CD14-positive monocyte (primary cell): ENCODE results near the gene TLR4. TPM values are rescaled to one million over a fixed set of nuclear protein-coding genes. Genes with fewer than 3 reads are reported as not detected.

Source experiments
- DNase-seq, 3 donors: peaks; one replicate each; pipeline ENCODE4 v3.0.0-alpha.2; 2011 to 2022
- H2AFZ ChIP-seq: 2 replicates; pipeline ENCODE4 v1.6.0; 2012; ENCODE audit warnings: mild to moderate bottlenecking, low read depth, low read length, inconsistent platforms; ENCODE audit not compliant: insufficient read depth, poor library complexity, severe bottlenecking
- H3K27ac ChIP-seq, 2 donors: 1 replicate in 1 of 2; 2 replicates in 1 of 2; pipeline ENCODE4 v1.5.1; 2012 to 2013; ENCODE audit warnings: low read length in 2 of 2, control low read depth in 1 of 2, inconsistent platforms in 1 of 2, low read depth in 1 of 2, mild to moderate bottlenecking in 1 of 2
- H3K27me3 ChIP-seq, 2 donors: one replicate each; pipeline versions ENCODE4 v1.6.0 to v1.6.1; 2011 to 2013; ENCODE audit warnings: low read length in 2 of 2; ENCODE audit not compliant: control insufficient read depth in 2 of 2, insufficient read depth in 2 of 2
- H3K36me3 ChIP-seq, 2 donors: replicated peaks in 1 of 2; 1 replicate in 1 of 2; 2 replicates in 1 of 2; pipeline versions ENCODE4 v1.5.1 to v1.6.1; 2012 to 2013; ENCODE audit warnings: low read length in 2 of 2, control low read depth in 1 of 2, inconsistent platforms in 1 of 2, mild to moderate bottlenecking in 1 of 2; ENCODE audit not compliant: insufficient read depth in 2 of 2, control insufficient read depth in 1 of 2
- H3K4me1 ChIP-seq, 2 donors: 1 replicate in 1 of 2; 2 replicates in 1 of 2; pipeline versions ENCODE4 v1.5.1 to v1.6.1; 2012 to 2013; ENCODE audit warnings: low read length in 2 of 2, control low read depth in 1 of 2, inconsistent platforms in 1 of 2, mild to moderate bottlenecking in 1 of 2, moderate library complexity in 1 of 2; ENCODE audit not compliant: insufficient read depth in 2 of 2, control insufficient read depth in 1 of 2
- H3K4me2 ChIP-seq: replicated peaks from 2 replicates; pipeline ENCODE3; 2012; ENCODE audit warnings: low read length, moderate library complexity, mild to moderate bottlenecking; ENCODE audit not compliant: poor library complexity, severe bottlenecking; ENCODE audit errors: extremely low read depth
- H3K4me3 ChIP-seq, 3 experiments: fragments of 200-600 bp in 1 of 3; sonication (generic) in 1 of 3; replicated peaks in 1 of 3; 1 replicate in 2 of 3; 2 replicates in 1 of 3; pipeline ENCODE4 v1.5.1; 2011 to 2013; ENCODE audit warnings: low read length in 3 of 3, mild to moderate bottlenecking in 3 of 3, control low read depth in 2 of 3, low read depth in 2 of 3, inconsistent platforms in 1 of 3, moderate library complexity in 1 of 3
- H3K79me2 ChIP-seq: 2 replicates; pipeline ENCODE4 v1.6.0; 2012; ENCODE audit warnings: mild to moderate bottlenecking, control low read depth, inconsistent platforms, low read length, moderate library complexity; ENCODE audit not compliant: insufficient read depth
- H3K9ac ChIP-seq: 2 replicates; pipeline ENCODE4 v1.6.0; 2017; ENCODE audit warnings: low read length, mild to moderate bottlenecking; ENCODE audit not compliant: insufficient read depth, poor library complexity, severe bottlenecking
- H3K9me3 ChIP-seq, 2 donors: replicated peaks in 1 of 2; 1 replicate in 1 of 2; 2 replicates in 1 of 2; pipeline versions ENCODE4 v1.5.1 to v1.6.1; 2012 to 2013; ENCODE audit warnings: low read length in 2 of 2, control low read depth in 1 of 2; ENCODE audit not compliant: control insufficient read depth in 1 of 2, insufficient read depth in 1 of 2
- H4K20me1 ChIP-seq: 2 replicates; pipeline ENCODE4 v1.6.0; 2012; ENCODE audit warnings: mild to moderate bottlenecking, low read length, control low read depth, moderate library complexity; ENCODE audit not compliant: insufficient read depth
- H3K27ac Mint-ChIP-seq, 7 donors: one replicate each; pipeline ENCODE4 v1.8.0; 2020; ENCODE audit warnings: mild to moderate bottlenecking in 7 of 7, mixed read lengths in 7 of 7, moderate library complexity in 6 of 7, inconsistent platforms in 2 of 7
- H3K27me3 Mint-ChIP-seq, 3 donors: one replicate each; pipeline ENCODE4 v1.8.0; 2021 to 2022; ENCODE audit warnings: low read depth in 3 of 3, mild to moderate bottlenecking in 3 of 3, mixed read lengths in 3 of 3, moderate library complexity in 3 of 3, inconsistent platforms in 1 of 3
- H3K36me3 Mint-ChIP-seq, 2 donors: one replicate each; pipeline ENCODE4 v1.8.0; 2020; ENCODE audit warnings: mixed read lengths in 2 of 2, inconsistent platforms in 1 of 2, mild to moderate bottlenecking in 1 of 2
- H3K4me1 Mint-ChIP-seq: one replicate; pipeline ENCODE4 v1.8.0; 2020; ENCODE audit warnings: mild to moderate bottlenecking, mixed read lengths
- H3K4me3 Mint-ChIP-seq, 2 donors: one replicate each; pipeline ENCODE4 v1.8.0; 2020; ENCODE audit warnings: mild to moderate bottlenecking in 2 of 2, mixed read lengths in 2 of 2, moderate library complexity in 1 of 2
- H3K9me3 Mint-ChIP-seq, 7 donors: one replicate each; pipeline ENCODE4 v1.8.0; 2020 to 2022; ENCODE audit warnings: mixed read lengths in 7 of 7, mild to moderate bottlenecking in 6 of 7, moderate library complexity in 6 of 7, inconsistent platforms in 2 of 7
- CTCF ChIP-seq: fragments of 200-600 bp; IDR thresholded peaks from one replicate; pipeline ENCODE4 v1.8.0; 2022; ENCODE audit warnings: antibody characterized with exemption, mild to moderate bottlenecking
- WGBS: methylation state at CpG from one replicate; pipeline ENCODE4 v1.1.5; 2013; ENCODE audit warnings: missing lambda C conversion rate; ENCODE audit not compliant: insufficient coverage; 5-methylcytosine and 5-hydroxymethylcytosine counted together
- intact Hi-C, 2 donors: fragments of 100-400 bp; cut with micrococcal nuclease; formaldehyde crosslinking; loops; one replicate each; pipeline versions ENCODE4 v1.15.0 to v1.15.1; 2023
- polyA plus RNA-seq, 3 donors: library from polyadenylated mRNA; depleted of rRNA in 1 of 3; unstranded in 2 of 3; stranded (reverse) in 1 of 3; fragments of 300-500 nt in 2 of 3; fragments of >200 nt in 1 of 3; fragmentation: Illumina TruSeq in 2 of 3; gene quantifications; 1 replicate in 2 of 3; 2 replicates in 1 of 3; pipeline ENCODE4 v1.2.3, GENCODE V29; 2012 to 2021

Gene TLR4
- polyA plus RNA-seq, 3 donors = 34.0 to 214 (median 174) TPM

- H3K9ac ChIP-seq = no peak overlapping the region
- H3K79me2 ChIP-seq = no peaks in the 10 kb centered on the region
- DNase-seq = peak in 2 of 3 donors; percentile 11 to 26
- peaks cover 20% of the 10 kb centered on the region in 2 donors for H3K4me1 ChIP-seq
- no peak for TF ChIP-seq CTCF
- no peaks in the 10 kb centered on the region for H3K36me3 ChIP-seq
- peak overlapping the region; percentile 86 for H2AFZ ChIP-seq
- peak overlapping the region; percentile 96 for H3K4me2 ChIP-seq
- intact Hi-C loops = no loop called here
- H3K9me3 ChIP-seq = no peaks in the 10 kb centered on the region
- H3K27ac ChIP-seq = no peak overlapping the region
- Mint-ChIP-seq H3K4me1 (peaks cover 21% of the 10 kb centered on the region), H3K4me3 (peak overlapping the region; percentile 82 to 92), H3K9me3 (no peaks in the 10 kb centered on the region), H3K27me3 (peaks cover 7 to 13% (median 8%) of the 10 kb centered on the region in 3 donors), H3K27ac (peak overlapping the region in 1 of 7 donors; percentile 73), H3K36me3 (peaks cover 3 to 10% of the 10 kb centered on the region in 2 donors)
- H3K27me3 ChIP-seq = peaks cover 2 to 3% of the 10 kb centered on the region in 2 donors
- WGBS = no CpG with 5 or more reads among the region's 3 CpGs
- peak overlapping the region; percentile 28 to 79 (median 41) for H3K4me3 ChIP-seq
- no peaks in the 10 kb centered on the region for H4K20me1 ChIP-seq
These were observed 40.2 kb downstream of the TLR4 start for GRCh38 chr9:117744369-117744768.

GRCh38 chr9:117744856-117745389 is 40.7 kb downstream of the TLR4 start:
- Histone ChIP-seq H3K4me1 (peaks cover 20% of the 10 kb centered on the region in 2 donors), H3K9ac (peak overlapping the region; percentile 61), H3K27me3 (peaks cover 2 to 3% of the 10 kb centered on the region in 2 donors), H4K20me1 (no peaks in the 10 kb centered on the region), H3K9me3 (no peaks in the 10 kb centered on the region), H3K4me3 (peak overlapping the region; percentile 28 to 79 (median 41)), H2AFZ (peak overlapping the region; percentile 86), H3K36me3 (no peaks in the 10 kb centered on the region), H3K27ac (no peak overlapping the region), H3K79me2 (no peaks in the 10 kb centered on the region), H3K4me2 (peak overlapping the region; percentile 96)
- Mint-ChIP-seq H3K4me1 (peaks cover 21% of the 10 kb centered on the region), H3K36me3 (peaks cover 3 to 10% of the 10 kb centered on the region in 2 donors), H3K27ac (peak overlapping the region in 3 of 7 donors; percentile 47 to 73 (median 67)), H3K27me3 (peaks cover 7 to 13% (median 8%) of the 10 kb centered on the region in 3 donors), H3K4me3 (peak overlapping the region; percentile 82 to 92), H3K9me3 (no peaks in the 10 kb centered on the region)
- WGBS = 4% methylated on average over 46 of the region's 46 CpGs
- intact Hi-C loops = no loop called here
- TF ChIP-seq CTCF = no peak
- DNase-seq = peak in 2 of 3 donors; percentile 25 to 41
